AG04449 (cell line): ENCODE measurements around the gene KRR1.
"Not testable (repeated sequence)": the region's sequence is repeated elsewhere in the genome, so short reads cannot be mapped to it uniquely, and the experiment has no call there.

Experiments
- CTCF ChIA-PET: fragments of 350-600 bp; formaldehyde crosslinking; extraction: SDS; loops from one replicate; lab custom pipeline; 2021; ENCODE audit warnings: antibody characterized with exemption; lab: Yijun Ruan, JAX
- POLR2A ChIA-PET: fragments of 400-600, 350-600 bp; formaldehyde crosslinking; extraction: SDS; loops from one replicate; lab custom pipeline; 2020; ENCODE audit warnings: antibody characterized with exemption, inconsistent platforms; lab: Yijun Ruan, JAX
- DNase-seq: peaks from one replicate; pipeline ENCODE4 v3.0.0-alpha.2; 2010; ENCODE audit warnings: low read depth, low spot score
- H3K4me3 ChIP-seq: 2 replicates; pipeline ENCODE4 v1.5.1; 2011; ENCODE audit warnings: low read depth, mild to moderate bottlenecking, control low read depth, low read length
- CTCF ChIP-seq: IDR thresholded peaks from one replicate; pipeline ENCODE4 v1.5.1; 2011; ENCODE audit warnings: mild to moderate bottlenecking, moderate library complexity, low read length, control low read depth, inconsistent platforms; ENCODE audit not compliant: insufficient read depth; ENCODE audit errors: missing control alignments

The KRR1 gene

GRCh38 chr12:75471902-75472890, 39.2 kb downstream of the KRR1 start:
- no peak for TF ChIP-seq CTCF
- POLR2A ChIA-PET = no interaction called here
- DNase-seq = no peak
- CTCF ChIA-PET = interaction anchor here (1.1 kb wide), 1 partner anchor 13 kb away, joined by 3 read pairs; no protein-coding TSS in a partner anchor
- no peak overlapping the region for H3K4me3 ChIP-seq

- H3K4me3 ChIP-seq = no peak overlapping the region
- ChIA-PET CTCF (interaction anchor here (0.9 to 1.5 kb wide), 3 partner anchors 25 to 125 kb away, joined by 3 to 4 read pairs (median 3); partner anchors contain the start of gene GLIPR1L1), POLR2A (no interaction called here)
- TF ChIP-seq CTCF = no peak
- no peak for DNase-seq
Observed at GRCh38 chr12:75460204-75460603, 51.2 kb downstream of the KRR1 start.

- ChIA-PET POLR2A (no interaction called here), CTCF (interaction anchor here (0.9 to 1.5 kb wide), 3 partner anchors 25 to 125 kb away, joined by 3 to 4 read pairs (median 3); partner anchors contain the start of gene GLIPR1L1)
Observed at GRCh38 chr12:75459755-75460154, 51.7 kb downstream of the KRR1 start.

GRCh38 chr12:75457866-75458265, 53.5 kb downstream of the KRR1 start:
- H3K4me3 ChIP-seq, DNase-seq, CTCF ChIA-PET, POLR2A ChIA-PET: not testable (repeated sequence)

More at GRCh38 chr12:75459755-75460154, 51.7 kb downstream of the KRR1 start:
- no peak for TF ChIP-seq CTCF
- DNase-seq = no peak
- no peak overlapping the region for H3K4me3 ChIP-seq

GRCh38 chr12:75457191-75457590, 54.2 kb downstream of the KRR1 start:
- H3K4me3 ChIP-seq = no peak overlapping the region
- ChIA-PET CTCF (interaction anchor here (0.9 kb wide), 1 partner anchor 66 kb away, joined by 3 read pairs; no protein-coding TSS in a partner anchor), POLR2A (no interaction called here)
- no peak for TF ChIP-seq CTCF
- no peak for DNase-seq

- TF ChIP-seq CTCF = no peak
- ChIA-PET CTCF (interaction anchor here (0.7 kb wide), 1 partner anchor 25 kb away, joined by 3 read pairs; no protein-coding TSS in a partner anchor), POLR2A (no interaction called here)
- no peak for DNase-seq
- H3K4me3 ChIP-seq = no peak overlapping the region
Observed at GRCh38 chr12:75455839-75456238, 55.6 kb downstream of the KRR1 start.
